ENCODE data around the gene TBC1D21. TPM values are rescaled to one million over a fixed set of nuclear protein-coding genes. Genes with fewer than 3 reads are reported as not detected.

TBC1D21 gene, protein sequence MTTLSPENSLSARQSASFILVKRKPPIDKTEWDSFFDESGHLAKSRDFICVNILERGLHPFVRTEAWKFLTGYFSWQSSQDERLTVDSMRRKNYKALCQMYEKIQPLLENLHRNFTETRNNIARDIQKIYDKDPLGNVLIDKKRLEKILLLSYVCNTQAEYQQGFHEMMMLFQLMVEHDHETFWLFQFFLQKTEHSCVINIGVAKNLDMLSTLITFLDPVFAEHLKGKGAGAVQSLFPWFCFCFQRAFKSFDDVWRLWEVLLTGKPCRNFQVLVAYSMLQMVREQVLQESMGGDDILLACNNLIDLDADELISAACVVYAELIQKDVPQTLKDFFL
- total RNA-seq (2014; rRNA removed; shearing (Covaris generic)), result not detected in 2 replicates
- not detected in 2 replicates for polyA plus RNA-seq (2015; cell fraction: cytosol; rRNA removed)
- not detected in 2 replicates for polyA plus RNA-seq (2015; cell fraction: nucleus; rRNA removed)

DNA sequence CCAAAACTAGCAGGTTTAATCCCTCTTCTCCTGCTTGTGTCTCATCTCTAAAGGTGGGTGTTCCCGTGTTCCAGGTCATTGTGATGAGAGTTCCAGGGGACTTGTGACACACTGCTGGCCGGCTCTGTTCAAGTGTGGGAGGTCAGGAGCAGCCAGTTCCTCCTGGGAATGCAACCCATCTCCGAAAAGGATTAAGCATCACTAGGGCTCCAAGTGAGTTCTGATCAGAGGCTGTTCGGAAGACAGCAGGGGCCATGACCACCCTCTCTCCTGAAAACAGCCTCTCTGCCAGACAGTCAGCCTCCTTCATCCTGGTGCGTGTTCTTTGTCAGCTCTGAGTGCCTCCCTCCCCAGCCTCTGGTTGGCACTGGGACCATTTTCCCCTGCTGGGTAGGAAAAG lies at the start of gene TBC1D21:
Gene TBC1D21, plus strand, starts transcription at position 109 of the 400 bp plus-strand sequence. Its CDS starts 146 bp downstream, at position 255.
- no peak for DNase-seq (ENCODE audit: low read depth)

DNA sequence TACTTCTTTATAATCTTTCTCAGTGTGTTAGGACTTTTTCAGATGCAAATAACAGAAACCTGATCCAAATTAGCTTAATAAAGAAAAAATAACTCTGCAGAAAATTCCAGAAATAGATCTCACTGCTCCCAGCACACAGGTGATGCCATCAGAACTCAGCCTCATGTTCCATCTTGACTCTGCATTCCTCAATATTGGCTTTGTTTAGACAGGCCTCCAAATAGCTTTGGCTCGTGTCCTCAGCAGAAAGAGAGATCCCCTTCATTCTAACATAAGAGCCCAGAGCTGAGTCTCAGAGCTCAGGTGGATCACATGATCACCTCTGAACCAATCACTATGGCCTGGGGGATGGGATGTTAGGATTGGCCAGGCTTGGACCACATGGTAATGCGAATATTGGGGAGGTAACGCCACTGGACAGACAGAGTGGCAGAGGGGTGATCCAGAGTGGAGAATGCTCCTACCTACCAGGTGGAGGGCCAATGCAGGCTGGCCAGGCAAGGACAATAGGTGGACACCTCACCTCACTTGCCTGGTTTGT lies 46.6 kb upstream of the TBC1D21 start:
- no peak for DNase-seq (ENCODE audit: low read depth)

DNA sequence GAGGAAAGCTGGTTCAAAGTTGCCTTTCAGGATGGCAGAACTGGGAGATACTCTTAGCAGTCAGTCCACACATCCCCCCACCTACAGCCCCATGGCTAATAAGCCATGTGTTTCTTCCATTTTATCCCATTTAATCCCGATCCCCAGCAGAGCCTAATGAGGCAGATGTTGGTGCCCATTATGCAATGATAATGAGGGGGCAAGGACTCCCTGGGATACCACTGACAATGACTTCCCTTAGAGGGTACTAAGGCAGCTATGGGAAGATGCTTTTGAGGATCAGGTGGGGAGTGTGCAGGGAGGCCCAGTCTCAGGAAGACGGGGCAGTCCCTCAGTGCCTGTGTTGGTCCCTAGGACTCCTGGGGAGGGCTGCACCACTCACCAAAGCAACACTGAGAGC lies 43.8 kb upstream of the TBC1D21 start:
- DNase-seq (ENCODE audit: low read depth), result no peak

DNA sequence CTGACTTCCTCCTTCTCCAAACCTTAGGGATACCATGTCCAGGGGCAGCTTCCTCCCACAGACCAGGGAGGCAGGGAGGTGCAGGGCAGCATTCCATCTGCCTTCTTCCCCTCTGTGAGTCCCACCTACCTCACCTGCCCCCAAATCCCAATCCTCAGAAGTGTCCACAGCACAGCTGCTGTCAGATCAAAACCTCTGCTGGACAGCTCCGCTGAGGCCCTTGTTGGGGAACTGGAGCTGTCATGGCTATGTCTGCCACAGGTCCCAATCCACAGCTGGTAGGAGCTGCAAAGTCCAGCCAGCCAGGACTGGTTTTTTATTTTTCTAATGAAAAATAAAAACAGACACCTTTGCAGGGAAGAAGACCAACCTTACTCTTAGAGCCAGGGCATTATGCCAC lies 40.7 kb upstream of the TBC1D21 start:
- no peak for DNase-seq (ENCODE audit: low read depth)

DNA sequence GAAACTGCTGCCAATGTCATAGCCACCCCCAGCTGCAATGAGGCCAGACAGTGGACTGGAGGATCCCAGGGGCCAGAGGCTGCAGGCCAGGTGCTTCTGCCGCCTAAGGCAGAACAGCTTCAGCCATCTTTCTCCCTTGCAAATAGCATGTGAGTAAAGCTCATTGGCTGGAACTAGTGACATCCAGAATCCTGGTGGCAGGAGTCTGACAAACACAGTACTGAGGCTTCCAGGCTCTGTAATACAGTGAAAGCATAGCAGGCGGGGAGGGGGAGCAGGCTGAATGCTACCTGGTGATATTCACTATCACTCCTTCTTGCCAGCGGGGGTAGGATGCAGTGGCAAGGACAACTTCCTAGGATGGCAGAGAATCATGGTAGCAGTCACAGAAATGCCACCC lies 36.5 kb upstream of the TBC1D21 start:
- DNase-seq (ENCODE audit: low read depth), result no peak

DNA sequence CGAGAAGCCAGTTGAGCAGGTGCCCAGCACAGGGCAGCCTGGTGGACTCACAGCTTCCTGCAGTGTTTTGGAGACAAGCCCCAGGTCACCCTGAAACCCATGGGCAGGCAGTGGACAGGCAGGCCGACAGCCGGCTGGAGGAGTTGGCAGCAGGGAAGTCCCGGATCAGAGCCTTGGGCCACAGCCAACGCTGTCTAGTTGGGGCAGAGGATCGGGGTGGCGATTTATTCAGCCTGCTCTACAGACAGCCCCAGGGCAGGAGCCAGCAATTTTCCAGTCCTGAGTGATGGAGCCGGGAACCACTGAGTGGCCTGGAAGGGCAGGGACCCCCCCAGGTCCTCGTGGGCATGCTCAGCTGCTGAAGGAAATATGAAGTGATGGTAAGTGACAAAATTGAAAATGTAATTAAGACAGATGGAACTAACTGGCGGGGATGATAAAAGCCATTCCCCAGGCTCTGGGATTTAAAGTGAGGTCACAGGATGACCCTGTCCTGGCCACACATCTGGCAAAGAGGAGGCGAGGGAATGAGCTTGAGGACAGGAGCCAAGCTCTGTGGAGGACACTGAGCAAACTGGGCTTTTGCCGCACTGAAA lies 34.4 kb upstream of the TBC1D21 start:
- DNase-seq (ENCODE audit: low read depth), result no peak

DNA sequence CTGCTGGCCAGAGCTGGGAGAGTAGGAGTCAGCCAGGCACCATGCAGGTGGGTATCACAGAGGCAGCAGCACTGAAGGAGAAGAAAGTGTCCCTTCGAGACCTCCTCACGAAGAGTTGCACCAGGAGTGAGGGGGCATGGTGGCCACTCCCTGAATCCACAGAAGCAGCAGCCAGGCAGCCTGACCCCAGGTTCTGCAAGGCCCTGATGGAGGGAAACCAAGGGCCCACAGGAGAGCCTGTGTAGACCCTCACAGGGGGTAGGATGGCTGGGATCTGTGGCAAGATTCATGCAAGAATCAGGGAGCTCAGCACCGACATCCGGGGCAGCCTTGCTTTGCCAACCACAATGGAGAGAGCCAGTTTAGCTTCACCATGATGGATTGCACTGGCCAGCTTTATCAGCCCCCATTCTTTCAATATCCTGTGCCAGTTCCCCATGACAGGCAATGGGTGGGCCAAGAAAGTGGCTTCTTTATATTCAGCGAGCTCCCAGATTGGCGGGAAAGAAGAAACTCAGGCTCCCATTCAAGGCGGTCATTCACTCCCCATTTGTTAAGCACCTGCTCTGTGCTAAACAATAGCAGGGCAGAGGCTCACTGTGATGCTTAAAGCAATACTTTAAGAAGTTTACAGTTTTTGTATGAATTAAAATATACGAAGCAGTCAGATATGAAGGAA lies 33.5 kb upstream of the TBC1D21 start:
- DNase-seq (ENCODE audit: low read depth), result no peak

DNA sequence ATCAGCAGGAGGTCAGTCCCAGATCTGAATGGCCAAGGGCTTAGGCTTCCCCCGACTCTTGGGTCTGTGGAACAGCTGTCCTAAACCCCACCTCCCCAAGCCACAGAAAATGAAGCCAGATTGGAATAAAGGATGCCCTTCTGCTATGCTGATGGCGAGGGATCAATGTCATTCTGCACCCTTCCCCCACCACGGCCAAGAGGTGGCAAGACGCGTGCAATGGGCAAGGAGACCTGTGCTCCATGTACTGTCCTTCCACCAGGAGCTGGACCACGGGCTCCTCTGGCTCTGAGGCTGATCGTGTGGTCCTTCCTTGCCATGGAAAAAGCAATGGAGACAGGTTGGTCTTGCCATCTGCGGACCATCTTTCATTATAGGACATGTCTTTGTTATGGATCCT lies 32.6 kb upstream of the TBC1D21 start:
- DNase-seq (ENCODE audit: low read depth), result no peak

DNA sequence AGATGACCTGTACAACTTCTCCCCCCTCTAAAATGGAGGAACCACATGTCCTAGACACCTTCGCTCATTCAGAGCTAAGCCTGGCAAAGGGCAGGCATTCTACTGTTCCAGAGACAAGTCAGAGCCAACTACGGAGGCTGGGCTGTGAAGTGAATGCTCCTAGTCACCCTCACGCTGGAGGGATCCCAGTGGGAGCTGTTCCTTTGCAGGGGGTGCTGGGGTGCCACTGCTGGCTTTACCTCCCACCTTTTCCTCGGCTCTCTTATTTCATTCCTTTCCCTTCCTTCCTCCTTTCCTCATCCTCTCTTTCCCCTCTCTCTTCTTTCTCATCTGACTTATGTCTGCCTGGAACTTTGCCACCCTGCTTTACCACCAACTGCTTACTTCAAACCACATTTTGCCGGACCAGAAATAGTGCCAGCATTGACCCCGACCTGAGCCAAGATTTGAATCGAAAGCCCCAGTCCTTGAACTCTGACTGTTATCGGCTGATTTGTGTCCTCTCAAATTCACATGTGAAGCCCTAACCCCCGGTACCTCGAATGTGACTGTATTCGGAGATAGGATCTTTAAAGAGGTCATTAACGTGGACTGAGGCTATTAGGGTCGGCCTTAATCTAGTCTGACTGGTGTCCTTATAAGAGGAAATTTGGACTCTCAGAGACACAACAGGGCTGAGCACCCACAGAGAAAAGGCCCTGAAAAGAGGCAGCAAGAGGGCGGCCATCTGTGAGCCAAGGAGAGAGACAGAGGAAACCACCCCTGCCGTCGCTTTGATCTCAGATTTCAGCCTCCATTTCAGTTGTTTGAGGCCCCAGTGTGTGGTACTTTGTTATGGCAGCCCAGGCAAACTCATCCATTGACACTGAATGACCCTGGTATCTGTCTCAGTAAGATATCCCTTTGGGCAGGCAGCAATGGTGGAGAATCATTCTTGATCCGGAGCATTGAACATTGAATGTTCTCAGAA lies 31.3 kb upstream of the TBC1D21 start:
- DNase-seq (ENCODE audit: low read depth), result no peak

DNA sequence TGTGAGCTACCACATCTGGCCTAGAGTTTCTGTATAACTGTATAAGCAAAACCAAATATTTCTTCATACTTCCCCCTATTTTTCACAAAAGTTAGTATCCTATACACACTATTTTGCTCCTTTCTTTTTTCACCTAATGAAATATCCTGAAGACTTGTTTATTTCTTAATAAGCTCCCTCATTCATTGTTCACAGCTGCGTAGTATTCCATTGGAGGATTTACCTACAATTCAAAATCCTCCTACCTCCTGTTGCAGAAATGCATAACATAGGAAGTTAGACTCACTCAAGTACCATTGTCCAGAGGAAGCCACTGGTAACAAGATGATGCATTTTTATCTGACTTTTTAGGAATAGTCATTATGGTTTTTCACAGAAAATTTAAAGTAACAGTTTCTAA lies 29.6 kb upstream of the TBC1D21 start:
- DNase-seq (ENCODE audit: low read depth), result no peak

DNA sequence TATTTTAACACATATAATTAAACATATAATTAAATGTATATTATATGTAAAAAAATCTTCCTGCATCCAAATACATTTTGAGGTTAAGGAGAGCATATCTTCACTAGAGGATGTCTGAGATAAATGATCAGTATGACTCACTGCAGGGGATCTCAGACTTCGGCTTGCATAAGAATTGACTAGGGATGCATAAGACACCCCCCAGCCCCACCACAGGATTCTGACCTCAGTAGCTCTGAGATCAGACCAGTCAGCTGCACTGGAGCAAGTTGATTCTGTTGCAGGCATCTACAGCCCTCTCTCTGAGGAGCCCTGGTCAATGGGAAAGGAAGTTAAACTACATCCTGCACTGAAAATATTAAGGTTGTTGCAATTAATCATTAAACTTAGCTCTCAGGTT lies 29.0 kb upstream of the TBC1D21 start:
- DNase-seq (ENCODE audit: low read depth), result peak; percentile 10

DNA sequence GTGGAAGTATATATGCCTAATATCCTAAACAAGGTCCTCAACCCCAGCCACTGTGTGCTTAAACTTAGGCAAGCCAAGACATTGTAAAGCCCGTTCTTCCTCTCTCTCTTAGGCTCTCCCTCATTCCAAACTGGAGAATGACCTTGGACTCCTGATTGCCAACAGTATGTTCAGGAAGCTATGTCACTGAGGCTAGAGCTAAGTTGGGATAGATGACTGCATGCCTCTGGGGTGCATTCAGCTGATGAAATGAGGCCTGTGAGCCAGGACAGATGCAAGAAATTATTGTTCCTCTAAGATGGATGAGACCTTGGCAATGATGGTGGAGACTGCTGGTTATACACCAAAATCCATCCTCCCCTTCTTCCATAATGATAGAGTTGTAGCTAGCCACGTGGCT lies 27.9 kb upstream of the TBC1D21 start:
- DNase-seq (ENCODE audit: low read depth), result no peak

DNA sequence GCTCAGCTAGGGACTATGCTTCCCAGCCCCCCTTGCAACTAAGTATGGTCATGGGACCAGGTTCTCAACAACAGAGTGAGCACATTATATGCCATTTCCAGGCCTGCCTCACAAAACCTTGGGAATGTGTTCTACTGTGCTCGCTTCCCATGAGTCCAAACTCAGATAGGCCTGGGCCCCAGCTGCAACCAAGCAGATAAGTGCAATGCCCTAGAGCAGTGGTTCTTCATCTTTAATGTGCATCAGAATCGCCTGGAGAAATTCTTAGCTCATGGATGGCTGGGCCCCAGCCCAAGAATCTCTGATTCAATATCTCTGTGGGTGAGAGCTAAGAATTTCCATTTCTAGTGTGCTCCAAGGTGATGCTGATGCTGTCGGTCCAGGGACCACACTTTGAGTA lies 27.5 kb upstream of the TBC1D21 start:
- DNase-seq (ENCODE audit: low read depth), result no peak

DNA sequence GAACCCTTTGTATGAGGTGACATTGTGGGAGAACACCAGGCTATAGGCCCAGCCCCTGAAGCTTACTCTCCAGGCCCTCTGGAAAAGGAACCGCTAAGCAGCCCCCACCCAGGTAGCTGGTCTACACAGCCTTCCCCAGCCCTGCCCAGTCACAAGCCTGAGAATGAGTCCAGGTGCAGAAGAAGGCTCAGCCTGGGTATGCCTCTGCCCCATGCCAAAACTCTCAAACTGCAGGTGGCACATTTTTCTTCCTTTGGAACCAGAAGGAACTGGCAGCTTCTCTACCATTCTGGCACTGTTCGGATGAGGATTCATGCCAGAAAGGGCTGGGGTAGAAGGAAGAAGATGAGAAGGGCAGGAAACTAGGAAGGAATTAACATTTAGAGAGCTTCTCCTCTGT lies 23.7 kb upstream of the TBC1D21 start:
- no peak for DNase-seq (ENCODE audit: low read depth)

DNA sequence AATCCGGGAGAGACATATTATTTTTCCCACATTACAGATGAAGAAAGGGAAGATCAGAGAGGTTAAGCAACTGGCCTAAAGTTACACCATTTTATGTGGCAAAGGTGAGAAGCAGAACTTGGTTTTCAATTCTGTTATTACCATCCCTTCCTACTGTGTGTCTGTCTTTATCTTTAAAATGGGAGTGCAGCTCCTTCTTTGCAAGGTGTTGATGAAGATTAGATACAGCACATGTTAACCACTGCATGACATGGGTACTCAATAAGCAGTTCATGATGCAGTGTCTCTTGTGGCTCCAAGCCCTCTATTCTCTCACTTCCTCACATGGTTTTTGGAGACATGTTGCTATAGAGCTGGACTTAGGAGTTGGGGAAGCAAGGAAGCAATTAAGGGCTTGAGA lies 23.1 kb upstream of the TBC1D21 start:
- no peak for DNase-seq (ENCODE audit: low read depth)

DNA sequence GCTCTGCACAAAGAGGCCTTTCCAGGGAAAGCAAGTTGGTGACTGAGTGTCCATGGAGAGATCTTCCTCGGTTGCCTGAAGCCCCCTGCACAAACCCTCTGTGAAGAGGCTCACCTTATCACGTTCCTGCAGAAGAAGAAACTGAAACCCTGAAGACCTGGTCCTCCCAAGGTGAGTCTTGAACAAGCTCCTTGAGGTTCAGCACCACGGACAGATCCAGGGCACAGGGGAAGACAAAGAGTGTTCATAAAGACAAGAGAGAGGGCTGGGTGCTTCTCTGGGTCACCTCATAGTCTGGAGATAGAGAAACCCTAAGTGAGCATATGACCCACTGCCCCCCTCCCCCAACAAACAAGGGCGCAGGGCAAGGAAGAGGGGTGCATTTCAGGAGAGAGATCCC lies 21.7 kb upstream of the TBC1D21 start:
- no peak for DNase-seq (ENCODE audit: low read depth)

DNA sequence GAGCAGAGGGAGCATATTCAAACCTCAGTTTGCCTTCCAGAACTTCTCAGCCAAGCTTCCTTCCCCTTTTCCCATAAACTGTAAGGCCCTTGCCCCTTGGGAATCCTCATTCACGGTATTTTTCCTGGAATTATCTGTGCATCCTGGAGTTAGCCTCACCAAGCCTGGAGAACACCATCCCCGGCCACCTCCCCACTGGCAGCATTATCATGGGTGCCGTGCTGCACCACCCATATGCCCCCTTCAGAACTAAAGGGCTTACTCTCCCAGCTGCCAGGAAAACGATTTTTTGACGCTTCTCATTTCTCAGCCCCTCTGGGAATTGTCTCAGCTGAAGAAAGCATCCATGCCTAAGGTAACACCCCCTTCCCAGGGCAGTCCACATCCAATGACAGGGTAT lies 20.9 kb upstream of the TBC1D21 start:
- no peak for DNase-seq (ENCODE audit: low read depth)

DNA sequence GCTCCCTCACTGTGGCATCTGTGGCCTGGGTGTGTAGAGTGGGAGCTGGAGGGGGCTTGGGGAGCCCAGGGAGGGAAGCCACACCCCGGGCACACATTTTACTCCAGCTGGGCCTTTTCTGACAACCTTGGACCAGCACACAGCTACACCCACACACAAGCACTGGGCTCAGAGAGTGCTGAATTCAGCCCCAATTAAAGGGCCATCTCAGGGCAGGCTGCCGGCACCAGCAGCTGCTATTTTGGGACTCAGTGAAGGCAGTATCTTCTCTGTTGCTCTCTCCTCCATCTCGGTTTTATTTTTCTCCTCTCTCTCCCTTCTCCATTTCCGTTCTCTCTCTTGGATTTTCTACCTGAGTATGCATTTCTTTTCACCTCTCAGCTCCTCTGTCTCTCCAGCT lies 19.1 kb upstream of the TBC1D21 start:
- no peak for DNase-seq (ENCODE audit: low read depth)

DNA sequence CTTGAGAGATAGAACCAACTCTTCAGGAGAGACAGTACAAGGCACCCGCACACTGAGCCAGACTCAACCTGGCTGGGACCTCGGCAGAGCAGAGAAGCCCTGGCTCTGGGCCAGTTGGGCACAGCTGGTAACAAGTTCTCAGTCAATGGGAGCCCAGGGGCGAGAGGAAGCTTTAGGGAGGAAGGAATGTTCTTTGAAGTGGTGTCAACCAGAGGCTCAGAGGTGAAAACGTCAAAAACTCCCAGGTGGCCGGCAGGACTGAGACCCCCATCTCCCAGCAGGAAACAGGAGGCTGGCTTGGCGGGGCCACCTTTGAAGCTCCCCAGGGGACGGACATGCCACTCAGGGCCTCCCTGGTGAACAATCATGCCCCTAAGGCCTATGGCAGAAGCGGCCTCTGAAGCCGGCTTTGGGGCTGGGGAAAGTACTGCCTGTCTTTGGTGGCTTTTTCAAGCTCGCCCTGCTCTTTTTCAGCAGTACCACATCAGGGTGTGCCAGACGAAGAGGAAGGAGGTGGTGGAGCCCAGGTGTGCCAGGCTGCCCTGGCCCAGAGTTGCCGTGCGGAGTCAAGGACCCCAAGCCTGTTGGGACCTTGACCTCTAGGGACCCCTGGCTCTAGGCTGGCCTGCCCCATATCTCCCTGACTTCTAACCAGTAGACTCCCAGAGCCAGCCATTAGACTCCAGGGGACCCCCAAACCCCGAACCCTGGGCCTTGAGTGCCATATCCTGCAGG lies 16.7 kb upstream of the TBC1D21 start:
- no peak for DNase-seq (ENCODE audit: low read depth)

DNA sequence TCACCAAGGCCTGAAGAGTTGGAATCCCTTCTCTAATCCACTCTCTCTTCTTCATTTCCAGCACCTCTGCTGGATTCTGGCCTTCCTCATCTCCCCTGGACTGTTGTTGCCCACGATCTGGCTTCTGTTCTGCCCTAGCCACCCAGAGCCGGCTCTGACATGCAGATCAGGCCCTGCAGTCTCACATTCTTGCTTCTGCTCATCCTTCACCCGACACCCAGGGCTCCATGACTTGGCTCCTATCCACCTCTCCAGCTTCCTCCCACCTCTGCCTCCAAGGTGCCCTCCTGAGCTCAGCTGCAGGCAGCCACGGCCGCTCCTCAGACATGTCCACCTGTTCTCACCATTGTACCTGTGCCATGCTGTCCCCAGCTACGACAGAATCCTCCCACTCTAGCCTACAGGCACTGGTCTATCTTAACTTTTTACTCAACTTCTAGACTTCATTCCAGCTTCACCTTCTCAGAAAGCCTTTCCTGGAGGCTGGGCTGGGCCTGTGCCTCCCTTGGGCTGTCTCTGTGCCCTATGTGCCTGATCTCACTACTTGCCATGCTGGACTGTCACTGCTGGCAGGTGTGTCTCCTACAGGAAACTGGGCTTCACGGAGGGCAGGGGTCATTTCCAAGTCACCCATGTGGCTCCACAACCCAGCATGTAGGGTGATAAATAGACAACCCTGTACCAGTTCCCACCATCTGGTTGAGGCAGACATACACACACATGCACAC lies 16.0 kb upstream of the TBC1D21 start:
- no peak for DNase-seq (ENCODE audit: low read depth)
